Measurements from ENCODE around the gene CSDE1. TPM values are rescaled to one million over a fixed set of nuclear protein-coding genes. Genes with fewer than 3 reads are reported as not detected.
A peak's percentile ranks its signal among the peaks of the same experiment; 100 is the strongest.

CSDE1 gene
- total RNA-seq, 1 donor from 2014 or later, result 606 TPM

DNA sequence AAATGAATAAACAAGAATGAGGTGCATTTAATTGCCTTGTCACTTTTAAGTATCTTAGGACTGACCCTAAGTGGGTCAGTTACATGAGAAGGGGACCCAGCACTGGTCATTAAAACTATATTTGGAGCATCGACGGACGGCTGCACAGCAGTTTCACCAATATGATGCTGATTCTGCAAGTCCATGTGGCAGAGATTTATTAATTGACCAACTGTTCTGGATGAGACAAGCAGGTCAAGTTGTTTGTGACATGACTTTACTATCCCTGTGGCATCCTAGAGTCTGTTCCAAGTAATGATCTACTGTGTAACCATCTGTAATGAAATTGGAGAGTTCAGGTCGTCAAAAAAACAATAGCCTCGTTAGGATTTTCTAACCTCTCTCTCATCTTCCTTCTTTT, 71.9 kb downstream of the CSDE1 start:
- H3K27me3 Mint-ChIP-seq, result peaks cover 20% of the 10 kb centered on the region
- no peak overlapping the region for H3K27ac Mint-ChIP-seq
- H3K9me3 Mint-ChIP-seq (ENCODE audit: low read depth), result no peaks in the 10 kb centered on the region
- no peaks in the 10 kb centered on the region for H3K36me3 Mint-ChIP-seq (ENCODE audit: insufficient read depth)
- TF ChIP-seq, protein P1, sequence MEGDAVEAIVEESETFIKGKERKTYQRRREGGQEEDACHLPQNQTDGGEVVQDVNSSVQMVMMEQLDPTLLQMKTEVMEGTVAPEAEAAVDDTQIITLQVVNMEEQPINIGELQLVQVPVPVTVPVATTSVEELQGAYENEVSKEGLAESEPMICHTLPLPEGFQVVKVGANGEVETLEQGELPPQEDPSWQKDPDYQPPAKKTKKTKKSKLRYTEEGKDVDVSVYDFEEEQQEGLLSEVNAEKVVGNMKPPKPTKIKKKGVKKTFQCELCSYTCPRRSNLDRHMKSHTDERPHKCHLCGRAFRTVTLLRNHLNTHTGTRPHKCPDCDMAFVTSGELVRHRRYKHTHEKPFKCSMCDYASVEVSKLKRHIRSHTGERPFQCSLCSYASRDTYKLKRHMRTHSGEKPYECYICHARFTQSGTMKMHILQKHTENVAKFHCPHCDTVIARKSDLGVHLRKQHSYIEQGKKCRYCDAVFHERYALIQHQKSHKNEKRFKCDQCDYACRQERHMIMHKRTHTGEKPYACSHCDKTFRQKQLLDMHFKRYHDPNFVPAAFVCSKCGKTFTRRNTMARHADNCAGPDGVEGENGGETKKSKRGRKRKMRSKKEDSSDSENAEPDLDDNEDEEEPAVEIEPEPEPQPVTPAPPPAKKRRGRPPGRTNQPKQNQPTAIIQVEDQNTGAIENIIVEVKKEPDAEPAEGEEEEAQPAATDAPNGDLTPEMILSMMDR (IDR thresholded peaks at IDR 0.05; ENCODE audit: unreplicated experiment), result no peak
- H3K4me1 Mint-ChIP-seq (ENCODE audit: low read depth), result no peaks in the 10 kb centered on the region
- DNase-seq (ENCODE audit: low spot score, unreplicated experiment), result no peak
- no peak overlapping the region for H3K4me3 Mint-ChIP-seq (ENCODE audit: low read depth)

DNA sequence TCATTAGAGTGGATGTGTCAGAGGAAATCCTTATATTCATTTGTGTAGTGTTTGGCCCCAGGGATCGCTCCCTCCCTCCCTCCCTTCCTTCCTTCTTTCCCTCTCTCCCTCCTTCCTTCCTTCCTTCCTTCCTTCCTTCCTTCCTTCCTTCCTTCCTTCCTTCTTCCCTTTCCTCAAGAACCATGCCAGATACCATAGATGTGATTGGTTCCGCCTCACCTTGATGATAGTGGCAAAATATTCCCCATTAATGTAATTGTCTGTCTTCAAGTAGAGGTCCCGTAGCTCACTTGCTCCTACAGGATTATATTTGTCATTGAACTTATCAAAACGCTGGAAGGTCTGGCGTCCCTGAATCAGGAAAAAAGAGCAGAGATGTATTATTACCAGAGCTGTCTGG, 80.1 kb downstream of the CSDE1 start:
- DNase-seq (ENCODE audit: low spot score, unreplicated experiment), result no peak
- Mint-ChIP-seq H3K27ac (no peak overlapping the region), H3K4me3 (ENCODE audit: low read depth) (no peak overlapping the region), H3K36me3 (ENCODE audit: insufficient read depth) (no peaks in the 10 kb centered on the region), H3K27me3 (peaks cover 37% of the 10 kb centered on the region), H3K4me1 (ENCODE audit: low read depth) (no peaks in the 10 kb centered on the region), H3K9me3 (ENCODE audit: low read depth) (no peaks in the 10 kb centered on the region)
- TF ChIP-seq, protein P1 (IDR thresholded peaks at IDR 0.05; ENCODE audit: unreplicated experiment), result no peak

GRCh38 chr1:114676115-114676514, 81.7 kb downstream of the CSDE1 start:
- Mint-ChIP-seq H3K4me1 (ENCODE audit: low read depth) (no peaks in the 10 kb centered on the region), H3K36me3 (ENCODE audit: insufficient read depth) (no peaks in the 10 kb centered on the region), H3K9me3 (ENCODE audit: low read depth) (no peaks in the 10 kb centered on the region), H3K4me3 (ENCODE audit: low read depth) (no peak overlapping the region), H3K27ac (no peak overlapping the region), H3K27me3 (peaks cover 42% of the 10 kb centered on the region)
- DNase-seq (ENCODE audit: low spot score, unreplicated experiment), result no peak
- TF ChIP-seq, protein P1 (IDR thresholded peaks at IDR 0.05; ENCODE audit: unreplicated experiment), result no peak

DNA sequence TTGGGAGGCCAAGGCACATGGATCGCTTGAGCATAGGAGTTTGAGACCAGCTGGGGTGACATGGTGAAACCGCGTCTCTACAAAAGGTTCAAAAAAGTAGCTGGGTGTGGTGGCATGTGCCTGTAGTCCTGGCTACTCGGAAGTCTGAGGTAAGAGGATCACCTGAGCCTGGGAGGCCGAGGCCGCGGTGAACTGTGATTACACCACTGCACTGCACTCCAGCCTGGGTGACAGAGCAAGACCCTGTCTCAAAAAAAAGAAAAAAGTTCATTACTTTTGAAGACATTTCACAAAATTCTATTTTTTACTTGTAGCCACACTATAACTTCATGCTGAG, 85.9 kb downstream of the CSDE1 start:
- H3K4me3 Mint-ChIP-seq (ENCODE audit: low read depth), result no peak overlapping the region
- peaks cover 29% of the 10 kb centered on the region for H3K27me3 Mint-ChIP-seq
- peaks cover 21% of the 10 kb centered on the region for H3K4me1 Mint-ChIP-seq (ENCODE audit: low read depth)
- no peaks in the 10 kb centered on the region for H3K36me3 Mint-ChIP-seq (ENCODE audit: insufficient read depth)
- H3K27ac Mint-ChIP-seq, result no peak overlapping the region
- no peak for DNase-seq (ENCODE audit: low spot score, unreplicated experiment)
- TF ChIP-seq, protein P1 (IDR thresholded peaks at IDR 0.05; ENCODE audit: unreplicated experiment), result no peak
- no peaks in the 10 kb centered on the region for H3K9me3 Mint-ChIP-seq (ENCODE audit: low read depth)

DNA sequence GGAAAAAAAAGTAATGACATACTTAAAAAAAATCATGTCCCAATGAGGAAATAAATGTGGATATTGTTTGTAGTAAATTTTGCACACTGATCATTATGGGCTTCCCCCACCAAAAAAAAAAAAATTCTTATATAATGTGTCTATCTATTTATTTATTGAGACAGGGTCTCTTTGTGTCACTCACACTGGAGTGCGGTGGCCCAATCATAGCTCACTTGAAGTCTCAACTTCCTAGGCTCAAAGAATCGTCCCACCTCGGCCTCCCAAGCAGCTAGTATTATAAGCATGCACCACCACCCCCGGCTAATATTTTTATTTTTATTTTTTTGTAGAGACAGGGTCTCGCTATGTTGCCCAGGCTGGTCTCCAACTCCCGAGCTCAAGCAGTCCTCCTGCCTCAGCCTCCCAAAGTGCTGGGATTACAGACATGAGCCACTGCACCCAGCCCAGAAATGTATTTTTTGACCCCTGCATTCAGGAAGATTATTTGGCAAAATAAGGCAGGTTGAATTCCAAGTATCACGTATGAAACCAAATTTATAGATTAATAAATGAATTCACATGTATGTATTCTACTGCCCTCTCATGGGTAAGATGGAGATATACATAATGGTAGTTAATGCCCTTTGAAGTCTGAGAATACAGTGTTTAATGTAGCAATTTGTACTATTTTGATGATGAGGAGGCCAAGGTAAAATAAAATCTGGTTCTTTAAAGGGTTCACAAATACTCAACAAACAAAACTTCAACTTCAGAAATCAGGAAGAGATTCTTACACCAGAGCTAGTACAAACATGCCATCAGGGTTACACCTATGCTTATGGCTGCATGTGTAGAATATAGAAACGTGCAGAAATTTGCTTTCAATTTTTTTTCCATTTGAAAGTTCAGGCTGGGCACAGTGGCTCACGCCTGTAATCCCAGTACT, 86.5 kb downstream of the CSDE1 start:
- H3K27ac Mint-ChIP-seq, result no peak overlapping the region
- no peaks in the 10 kb centered on the region for H3K9me3 Mint-ChIP-seq (ENCODE audit: low read depth)
- no peaks in the 10 kb centered on the region for H3K36me3 Mint-ChIP-seq (ENCODE audit: insufficient read depth)
- DNase-seq (ENCODE audit: low spot score, unreplicated experiment), result no peak
- no peak overlapping the region for H3K4me3 Mint-ChIP-seq (ENCODE audit: low read depth)
- TF ChIP-seq, protein P1 (IDR thresholded peaks at IDR 0.05; ENCODE audit: unreplicated experiment), result peak; percentile 36
- H3K4me1 Mint-ChIP-seq (ENCODE audit: low read depth), result peaks cover 26% of the 10 kb centered on the region
- peaks cover 24% of the 10 kb centered on the region for H3K27me3 Mint-ChIP-seq
